A673 (cell line): Measurements from ENCODE around the gene KLHDC1. TPM values are rescaled to one million over a fixed set of nuclear protein-coding genes. Genes with fewer than 3 reads are reported as not detected.
"Not testable (repeated sequence)": the region's sequence is repeated elsewhere in the genome, so short reads cannot be mapped to it uniquely, and the experiment has no call there.

ENCODE experiments used
- BruUV-seq: library from RNA; stranded (reverse); fragments of 400-500 nt; replicated peaks from 2 replicates; lab custom pipeline; 2021; lab: Mats Ljungman, UMichigan
- CTCF ChIA-PET: fragments of 300-600 bp; sonication (Branson Sonifier 250); formaldehyde crosslinking; loops from one replicate; lab custom pipeline; 2022; ENCODE audit warnings: antibody characterized with exemption; lab: Charles Lee
- POLR2A ChIA-PET: fragments of 300-600 bp; sonication (Branson Sonifier 250); formaldehyde crosslinking; loops from one replicate; lab custom pipeline; 2022; ENCODE audit warnings: antibody characterized with exemption; ENCODE audit not compliant: low non-redundant PET; lab: Charles Lee
- DNase-seq: peaks from one replicate; pipeline ENCODE4 v3.0.0-alpha.2; 2015; ENCODE audit warnings: low spot score
- H3K27ac ChIP-seq: fragments of 200-600 bp; sonication (generic); 2 replicates; pipeline ENCODE4 v1.5.1; 2016; ENCODE audit warnings: mixed run types, low read depth, mild to moderate bottlenecking, mixed read lengths, antibody characterized with exemption, low read length; ENCODE audit not compliant: poor library complexity, severe bottlenecking
- H3K27me3 ChIP-seq: fragments of 200-600 bp; sonication (generic); replicated peaks from 2 replicates; pipeline ENCODE4 v1.6.1; 2017; ENCODE audit warnings: mixed run types, low read depth, mild to moderate bottlenecking, mixed read lengths, antibody characterized with exemption, low read length; ENCODE audit not compliant: insufficient read depth, poor library complexity
- H3K36me3 ChIP-seq: fragments of 200-600 bp; sonication (generic); 2 replicates; pipeline ENCODE4 v1.6.1; 2016; ENCODE audit warnings: mixed run types, mild to moderate bottlenecking, mixed read lengths, antibody characterized with exemption, low read length; ENCODE audit not compliant: insufficient read depth, poor library complexity, severe bottlenecking
- H3K4me1 ChIP-seq: fragments of 200-600 bp; sonication (generic); 2 replicates; pipeline ENCODE4 v1.6.1; 2017; ENCODE audit warnings: mixed run types, mild to moderate bottlenecking, mixed read lengths, antibody characterized with exemption, low read length; ENCODE audit not compliant: insufficient read depth, poor library complexity, severe bottlenecking
- H3K4me3 ChIP-seq: fragments of 200-600 bp; sonication (generic); 2 replicates; pipeline ENCODE4 v1.5.1; 2016; ENCODE audit warnings: low read depth, mixed run types, mild to moderate bottlenecking, mixed read lengths, low read length; ENCODE audit not compliant: poor library complexity, severe bottlenecking
- H3K9me3 ChIP-seq: fragments of 200-600 bp; sonication (generic); 2 replicates; pipeline ENCODE4 v1.6.1; 2016; ENCODE audit warnings: mixed run types, low read depth, mild to moderate bottlenecking, mixed read lengths, antibody characterized with exemption, low read length; ENCODE audit not compliant: poor library complexity, severe bottlenecking
- CTCF ChIP-seq: fragments of 300-800, 200-600 bp; sonication (generic); conservative IDR thresholded peaks from 2 replicates; pipeline ENCODE4 v1.5.1; 2017; ENCODE audit warnings: low read depth, mild to moderate bottlenecking, antibody characterized with exemption, low read length, moderate library complexity, mixed read lengths
- EZH2 ChIP-seq: fragments of 200-600 bp; sonication (generic); IDR thresholded peaks from 2 replicates; pipeline ENCODE4 v1.6.1; 2017; ENCODE audit warnings: borderline replicate concordance, low read depth, mild to moderate bottlenecking, mixed read lengths, antibody characterized with exemption, low read length; ENCODE audit not compliant: poor library complexity, severe bottlenecking
- intact Hi-C: fragments of 100-400 bp; cut with micrococcal nuclease; formaldehyde crosslinking; loops from one replicate; pipeline ENCODE4 v1.10.0; 2022; ENCODE audit not compliant: unreplicated experiment
- total RNA-seq: library from RNA; stranded (reverse); gene quantifications from 2 replicates; pipeline ENCODE4 v1.2.3, GENCODE V29; 2021

The KLHDC1 gene
- total RNA-seq, 1 experiment from 2014 or later = 1.3 TPM

GRCh38 chr14:49745191-49745590, 52.3 kb downstream of the KLHDC1 start:
- POLR2A ChIA-PET = no interaction called here
- intact Hi-C loops = no loop called here
- H3K27me3 ChIP-seq = no peaks in the 10 kb centered on the region
- CTCF ChIA-PET = no interaction called here
- TF ChIP-seq CTCF = no peak
- no peak for TF ChIP-seq EZH2
- no peaks in the 10 kb centered on the region for H3K4me1 ChIP-seq
- no peak overlapping the region for H3K4me3 ChIP-seq
- no peaks in the 10 kb centered on the region for H3K36me3 ChIP-seq
- BruUV-seq = no TSS peak
- no peak overlapping the region for H3K27ac ChIP-seq
- H3K9me3 ChIP-seq = no peaks in the 10 kb centered on the region
- no peak for DNase-seq

GRCh38 chr14:49746476-49746875, 53.6 kb downstream of the KLHDC1 start:
- H3K27ac ChIP-seq, CTCF ChIA-PET, H3K4me1 ChIP-seq, POLR2A ChIA-PET, H3K36me3 ChIP-seq, BruUV-seq, intact Hi-C loops, H3K9me3 ChIP-seq, DNase-seq, H3K4me3 ChIP-seq, H3K27me3 ChIP-seq: not testable (repeated sequence)

GRCh38 chr14:49754570-49755097, 61.7 kb downstream of the KLHDC1 start:
- no peak for TF ChIP-seq CTCF
- Histone ChIP-seq H3K27ac (no peak overlapping the region), H3K36me3 (no peaks in the 10 kb centered on the region), H3K4me1 (no peaks in the 10 kb centered on the region), H3K27me3 (no peaks in the 10 kb centered on the region), H3K9me3 (no peaks in the 10 kb centered on the region), H3K4me3 (no peak overlapping the region)
- no TSS peak for BruUV-seq
- DNase-seq = no peak
- CTCF ChIA-PET = no interaction called here
- intact Hi-C loops = no loop called here
- POLR2A ChIA-PET = no interaction called here

GRCh38 chr14:49755378-49755777, 62.5 kb downstream of the KLHDC1 start:
- Histone ChIP-seq H3K27ac (no peak overlapping the region), H3K4me3 (no peak overlapping the region), H3K4me1 (no peaks in the 10 kb centered on the region), H3K27me3 (no peaks in the 10 kb centered on the region), H3K9me3 (no peaks in the 10 kb centered on the region), H3K36me3 (no peaks in the 10 kb centered on the region)
- no peak for DNase-seq
- POLR2A ChIA-PET = no interaction called here
- TF ChIP-seq CTCF (no peak), EZH2 (no peak)
- intact Hi-C loops = no loop called here
- CTCF ChIA-PET = no interaction called here
- BruUV-seq = no TSS peak
